Glutamatergic neuron (in vitro differentiated cells): ENCODE measurements around the gene IFIT3. TPM values are rescaled to one million over a fixed set of nuclear protein-coding genes. Genes with fewer than 3 reads are reported as not detected.

ENCODE experiments used
- DNase-seq: peaks from one replicate; pipeline ENCODE4 v3.0.0; 2022
- H3K27ac Mint-ChIP-seq: one replicate; pipeline ENCODE4 v1.8.0; 2020; ENCODE audit warnings: mild to moderate bottlenecking, mixed read lengths, inconsistent platforms; ENCODE audit not compliant: unreplicated experiment
- H3K27me3 Mint-ChIP-seq: one replicate; pipeline ENCODE4 v1.8.0; 2020; ENCODE audit warnings: mild to moderate bottlenecking, moderate library complexity, mixed read lengths, inconsistent platforms; ENCODE audit not compliant: unreplicated experiment
- H3K36me3 Mint-ChIP-seq: one replicate; pipeline ENCODE4 v1.8.0; 2020; ENCODE audit warnings: mild to moderate bottlenecking, mixed read lengths, inconsistent platforms; ENCODE audit not compliant: unreplicated experiment
- H3K4me1 Mint-ChIP-seq: one replicate; pipeline ENCODE4 v1.8.0; 2020; ENCODE audit warnings: mild to moderate bottlenecking, low read depth, mixed read lengths, inconsistent platforms; ENCODE audit not compliant: unreplicated experiment
- H3K4me3 Mint-ChIP-seq: one replicate; pipeline ENCODE4 v1.8.0; 2020; ENCODE audit warnings: mild to moderate bottlenecking, mixed read lengths, inconsistent platforms; ENCODE audit not compliant: unreplicated experiment
- H3K9me3 Mint-ChIP-seq: one replicate; pipeline ENCODE4 v1.8.0; 2020; ENCODE audit warnings: mild to moderate bottlenecking, moderate library complexity, mixed read lengths, inconsistent platforms; ENCODE audit not compliant: unreplicated experiment
- CTCF ChIP-seq: fragments of 200-600 bp; sonication (generic); IDR thresholded peaks from one replicate; pipeline ENCODE4 v1.5.0; 2021; ENCODE audit not compliant: partially characterized antibody, unreplicated experiment
- total RNA-seq: library from RNA; stranded (reverse); fragmentation: NEBNext Ultra II Directional; extraction: Animal tissue kit (Norgen Biotek cat#: 25700); gene quantifications from one replicate; pipeline ENCODE4 v1.2.1, GENCODE V29; 2021; ENCODE audit not compliant: unreplicated experiment

IFIT3 gene
- total RNA-seq, 1 donor from 2014 or later: not detected

- Mint-ChIP-seq H3K27me3 (peaks cover 3% of the 10 kb centered on the region), H3K4me1 (peaks cover 5% of the 10 kb centered on the region), H3K9me3 (peaks cover 2% of the 10 kb centered on the region), H3K4me3 (no peak overlapping the region), H3K36me3 (no peaks in the 10 kb centered on the region), H3K27ac (no peak overlapping the region)
- DNase-seq: no peak
- no peak for TF ChIP-seq CTCF
These were observed 14.6 kb downstream of the IFIT3 start for GRCh38 chr10:89342206-89342958.

GRCh38 chr10:89343089-89343767 lies 15.4 kb downstream of the IFIT3 start:
- H3K27ac Mint-ChIP-seq: no peak overlapping the region
- peaks cover 3% of the 10 kb centered on the region for H3K27me3 Mint-ChIP-seq
- peaks cover 2% of the 10 kb centered on the region for H3K9me3 Mint-ChIP-seq
- no peak for TF ChIP-seq CTCF
- peaks cover 5% of the 10 kb centered on the region for H3K4me1 Mint-ChIP-seq
- H3K4me3 Mint-ChIP-seq: no peak overlapping the region
- DNase-seq: no peak
- no peaks in the 10 kb centered on the region for H3K36me3 Mint-ChIP-seq

- Mint-ChIP-seq H3K27ac (no peak overlapping the region), H3K27me3 (peaks cover 2% of the 10 kb centered on the region), H3K9me3 (no peaks in the 10 kb centered on the region), H3K36me3 (no peaks in the 10 kb centered on the region), H3K4me3 (no peak overlapping the region), H3K4me1 (peaks cover 5% of the 10 kb centered on the region)
- DNase-seq: no peak
- no peak for TF ChIP-seq CTCF
These were observed 16.4 kb downstream of the IFIT3 start for GRCh38 chr10:89344156-89344555.

GRCh38 chr10:89345367-89346000 lies 17.7 kb downstream of the IFIT3 start:
- no peak for DNase-seq
- Mint-ChIP-seq H3K27ac (no peak overlapping the region), H3K4me3 (no peak overlapping the region), H3K27me3 (no peaks in the 10 kb centered on the region), H3K36me3 (no peaks in the 10 kb centered on the region), H3K9me3 (no peaks in the 10 kb centered on the region), H3K4me1 (peaks cover 5% of the 10 kb centered on the region)
- TF ChIP-seq CTCF: no peak
